Measurements from ENCODE around the gene USP11. TPM values are rescaled to one million over a fixed set of nuclear protein-coding genes. Genes with fewer than 3 reads are reported as not detected.

USP11 gene
- total RNA-seq, 2 donors from 2014 or later: 113 to 214 TPM

GRCh38 chrX:47240619-47241018 lies 7.8 kb downstream of the USP11 start:
- Mint-ChIP-seq H3K9me3 (no peaks in the 10 kb centered on the region), H3K4me3 (no peak overlapping the region), H3K27ac (no peak overlapping the region), H3K4me1 (peaks cover 12% of the 10 kb centered on the region), H3K27me3 (ENCODE audit: insufficient read depth) (no peaks in the 10 kb centered on the region), H3K36me3 (ENCODE audit: low read depth) (peaks cover 64% of the 10 kb centered on the region)
- no peak overlapping the region for H3K9ac ChIP-seq (ENCODE audit: extremely low read depth, low read length, poor library complexity, severe bottlenecking)
- no peak overlapping the region for H3K27ac ChIP-seq (ENCODE audit: low read depth, low read length)
- no peaks in the 10 kb centered on the region for H3K9me3 ChIP-seq (ENCODE audit: control insufficient read depth, low read length)
- no peak overlapping the region for H3K4me3 ChIP-seq (ENCODE audit: low read length)
- TF ChIP-seq CTCF (conservative IDR thresholded peaks at IDR 0.05): no peak
- WGBS, 2 experiments (ENCODE audit: insufficient coverage in 1 of 2, insufficient read length in 1 of 2): 97 to 100% methylated on average over 1 to 7 of the region's 7 CpGs
- H3K4me1 ChIP-seq (ENCODE audit: control insufficient read depth, insufficient read depth, low read length): no peaks in the 10 kb centered on the region
- no peak for DNase-seq
- peaks cover 24% of the 10 kb centered on the region for H3K36me3 ChIP-seq (ENCODE audit: control insufficient read depth, insufficient read depth, low read length)
- no peaks in the 10 kb centered on the region for H3K27me3 ChIP-seq (ENCODE audit: control insufficient read depth, insufficient read depth, low read length, poor library complexity, severe bottlenecking)

- Histone ChIP-seq H3K36me3 (ENCODE audit: control insufficient read depth, insufficient read depth, low read length) (peaks cover 32% of the 10 kb centered on the region), H3K4me1 (ENCODE audit: control insufficient read depth, insufficient read depth, low read length) (no peaks in the 10 kb centered on the region), H3K9ac (ENCODE audit: extremely low read depth, low read length, poor library complexity, severe bottlenecking) (no peak overlapping the region), H3K9me3 (ENCODE audit: control insufficient read depth, low read length) (no peaks in the 10 kb centered on the region), H3K4me3 (ENCODE audit: low read length) (no peak overlapping the region), H3K27me3 (ENCODE audit: control insufficient read depth, insufficient read depth, low read length, poor library complexity, severe bottlenecking) (no peaks in the 10 kb centered on the region), H3K27ac (ENCODE audit: low read depth, low read length) (no peak overlapping the region)
- Mint-ChIP-seq H3K36me3 (ENCODE audit: low read depth) (peaks cover 67% of the 10 kb centered on the region), H3K27me3 (ENCODE audit: insufficient read depth) (no peaks in the 10 kb centered on the region), H3K27ac (no peak overlapping the region), H3K9me3 (no peaks in the 10 kb centered on the region), H3K4me1 (peaks cover 11% of the 10 kb centered on the region), H3K4me3 (no peak overlapping the region)
- DNase-seq: no peak
- no peak for TF ChIP-seq CTCF (conservative IDR thresholded peaks at IDR 0.05)
- WGBS, 2 experiments (ENCODE audit: insufficient coverage in 1 of 2, insufficient read length in 1 of 2): 94 to 97% methylated on average over 6 to 17 of the region's 18 CpGs
Observed at GRCh38 chrX:47241201-47242011, 8.6 kb downstream of the USP11 start.

- Mint-ChIP-seq H3K4me3 (no peak overlapping the region), H3K27ac (no peak overlapping the region), H3K4me1 (peaks cover 6% of the 10 kb centered on the region), H3K9me3 (no peaks in the 10 kb centered on the region), H3K27me3 (ENCODE audit: insufficient read depth) (no peaks in the 10 kb centered on the region), H3K36me3 (ENCODE audit: low read depth) (peaks cover 74% of the 10 kb centered on the region)
- TF ChIP-seq CTCF (conservative IDR thresholded peaks at IDR 0.05): no peak
- H3K9ac ChIP-seq (ENCODE audit: extremely low read depth, low read length, poor library complexity, severe bottlenecking): no peak overlapping the region
- peaks cover 34% of the 10 kb centered on the region for H3K36me3 ChIP-seq (ENCODE audit: control insufficient read depth, insufficient read depth, low read length)
- no peak for DNase-seq
- WGBS, 2 experiments (ENCODE audit: insufficient coverage in 1 of 2, insufficient read length in 1 of 2): 89% methylated on average over 8 of the region's 10 CpGs; no CpG with 5 or more reads in 1 of the 2 experiments
- no peak overlapping the region for H3K4me3 ChIP-seq (ENCODE audit: low read length)
- no peaks in the 10 kb centered on the region for H3K9me3 ChIP-seq (ENCODE audit: control insufficient read depth, low read length)
- no peaks in the 10 kb centered on the region for H3K27me3 ChIP-seq (ENCODE audit: control insufficient read depth, insufficient read depth, low read length, poor library complexity, severe bottlenecking)
- no peaks in the 10 kb centered on the region for H3K4me1 ChIP-seq (ENCODE audit: control insufficient read depth, insufficient read depth, low read length)
- no peak overlapping the region for H3K27ac ChIP-seq (ENCODE audit: low read depth, low read length)
Observed at GRCh38 chrX:47242321-47242720, 9.5 kb downstream of the USP11 start.

Data from endodermal cell (in vitro differentiated cells).